Activated T-helper 17 cell treated with anti-CD3 and anti-CD28 coated beads, Interleukin-2, amount 50 U/mL, for 72 hours (primary cell): ENCODE data around the gene LCN6. TPM values are rescaled to one million over a fixed set of nuclear protein-coding genes. Genes with fewer than 3 reads are reported as not detected.
A peak's percentile ranks its signal among the peaks of the same experiment; 100 is the strongest.
"Not testable (repeated sequence)": the region's sequence is repeated elsewhere in the genome, so short reads cannot be mapped to it uniquely, and the experiment has no call there.

Experiments
- ATAC-seq: fragments of 150-1000 bp; cut with Tn5 transposase; replicated peaks from 2 replicates; pipeline ENCODE4 v1.10.0; 2021; ENCODE audit warnings: mild to moderate bottlenecking, moderate library complexity
- H3K27ac Mint-ChIP-seq: one replicate; pipeline ENCODE4 v1.8.0; 2022; ENCODE audit warnings: mixed read lengths
- H3K27me3 Mint-ChIP-seq: one replicate; pipeline ENCODE4 v1.8.0; 2022; ENCODE audit warnings: mixed read lengths
- H3K36me3 Mint-ChIP-seq: one replicate; pipeline ENCODE4 v1.8.0; 2022; ENCODE audit warnings: low read depth, mild to moderate bottlenecking, mixed read lengths
- H3K4me1 Mint-ChIP-seq: one replicate; pipeline ENCODE4 v1.8.0; 2022; ENCODE audit warnings: mixed read lengths
- H3K4me3 Mint-ChIP-seq: one replicate; pipeline ENCODE4 v1.8.0; 2022; ENCODE audit warnings: mild to moderate bottlenecking, mixed read lengths
- H3K9me3 Mint-ChIP-seq: one replicate; pipeline ENCODE4 v1.8.0; 2022; ENCODE audit warnings: mixed read lengths
- total RNA-seq, 2 donors: library from RNA; stranded (reverse); gene quantifications; one replicate each; pipeline ENCODE4 v1.2.3, GENCODE V29; 2022

Gene LCN6
- total RNA-seq, 2 donors from 2014 or later = not detected

- H3K36me3 Mint-ChIP-seq = no peaks in the 10 kb centered on the region
- ATAC-seq = peak; percentile 51
- H3K27me3 Mint-ChIP-seq = peaks cover 8% of the 10 kb centered on the region
- no peak overlapping the region for H3K27ac Mint-ChIP-seq
- no peaks in the 10 kb centered on the region for H3K9me3 Mint-ChIP-seq
- no peak overlapping the region for H3K4me3 Mint-ChIP-seq
- peaks cover 10% of the 10 kb centered on the region for H3K4me1 Mint-ChIP-seq
These were observed 21.4 kb upstream of the LCN6 start for GRCh38 chr9:136769710-136770191.

GRCh38 chr9:136766410-136767120 is 18.2 kb upstream of the LCN6 start:
- peak; percentile 72 for ATAC-seq
- not testable (repeated sequence) for H3K36me3 Mint-ChIP-seq, H3K9me3 Mint-ChIP-seq, H3K4me1 Mint-ChIP-seq, H3K27me3 Mint-ChIP-seq
- Mint-ChIP-seq H3K27ac (peak overlapping the region; percentile 81), H3K4me3 (peak overlapping the region; percentile 63)

GRCh38 chr9:136765745-136766409 is 17.6 kb upstream of the LCN6 start:
- H3K4me1 Mint-ChIP-seq, H3K36me3 Mint-ChIP-seq, H3K27me3 Mint-ChIP-seq, H3K9me3 Mint-ChIP-seq: not testable (repeated sequence)
- H3K4me3 Mint-ChIP-seq = peak overlapping the region; percentile 50
- peak overlapping the region; percentile 61 for H3K27ac Mint-ChIP-seq
- ATAC-seq = peak; percentile 68

GRCh38 chr9:136765041-136765440 is 16.7 kb upstream of the LCN6 start:
- Mint-ChIP-seq H3K4me1 (peaks cover 6% of the 10 kb centered on the region), H3K4me3 (no peak overlapping the region), H3K27me3 (peaks cover 9% of the 10 kb centered on the region), H3K9me3 (no peaks in the 10 kb centered on the region), H3K27ac (no peak overlapping the region), H3K36me3 (no peaks in the 10 kb centered on the region)
- no peak for ATAC-seq

- ATAC-seq = no peak
- Mint-ChIP-seq H3K27ac (no peak within 1 kb of the TSS), H3K4me1 (peaks cover 6% of the 10 kb centered on the region), H3K9me3 (no peaks in the 10 kb centered on the region), H3K27me3 (peaks cover 9% of the 10 kb centered on the region), H3K36me3 (no peaks in the 10 kb centered on the region), H3K4me3 (no peak within 1 kb of the TSS)
These were observed 16.1 kb upstream of the LCN6 start, which contains the start of gene LCN15 for GRCh38 chr9:136764301-136764891. Gene LCN15 (minus strand): TSS chr9:136764518. CDS start chr9:136764488, 30 bp downstream.

- H3K9me3 Mint-ChIP-seq = no peaks in the 10 kb centered on the region
- peaks cover 6% of the 10 kb centered on the region for H3K4me1 Mint-ChIP-seq
- ATAC-seq = no peak
- H3K27ac Mint-ChIP-seq = no peak overlapping the region
- H3K4me3 Mint-ChIP-seq = no peak overlapping the region
- H3K36me3 Mint-ChIP-seq = no peaks in the 10 kb centered on the region
- peaks cover 9% of the 10 kb centered on the region for H3K27me3 Mint-ChIP-seq
These were observed 15.3 kb upstream of the LCN6 start for GRCh38 chr9:136763649-136764035.

GRCh38 chr9:136762915-136763648 is 14.8 kb upstream of the LCN6 start:
- H3K4me3 Mint-ChIP-seq = no peak overlapping the region
- no peaks in the 10 kb centered on the region for H3K36me3 Mint-ChIP-seq
- H3K27me3 Mint-ChIP-seq = peaks cover 9% of the 10 kb centered on the region
- no peak for ATAC-seq
- no peak overlapping the region for H3K27ac Mint-ChIP-seq
- peaks cover 6% of the 10 kb centered on the region for H3K4me1 Mint-ChIP-seq
- no peaks in the 10 kb centered on the region for H3K9me3 Mint-ChIP-seq

- Mint-ChIP-seq H3K36me3 (no peaks in the 10 kb centered on the region), H3K27me3 (peaks cover 4% of the 10 kb centered on the region), H3K4me1 (peaks cover 6% of the 10 kb centered on the region), H3K27ac (no peak overlapping the region), H3K9me3 (no peaks in the 10 kb centered on the region), H3K4me3 (no peak overlapping the region)
- no peak for ATAC-seq
These were observed 13.9 kb upstream of the LCN6 start for GRCh38 chr9:136762221-136762691.

GRCh38 chr9:136761545-136761981 is 13.2 kb upstream of the LCN6 start:
- H3K36me3 Mint-ChIP-seq = no peaks in the 10 kb centered on the region
- no peak overlapping the region for H3K27ac Mint-ChIP-seq
- ATAC-seq = no peak
- H3K27me3 Mint-ChIP-seq = peaks cover 4% of the 10 kb centered on the region
- H3K4me1 Mint-ChIP-seq = peaks cover under 1% of the 10 kb centered on the region
- H3K4me3 Mint-ChIP-seq = no peak overlapping the region
- H3K9me3 Mint-ChIP-seq = no peaks in the 10 kb centered on the region

GRCh38 chr9:136760834-136761544 is 12.7 kb upstream of the LCN6 start:
- ATAC-seq = peak; percentile 34
- H3K27me3 Mint-ChIP-seq, H3K27ac Mint-ChIP-seq, H3K4me1 Mint-ChIP-seq, H3K9me3 Mint-ChIP-seq, H3K36me3 Mint-ChIP-seq, H3K4me3 Mint-ChIP-seq: not testable (repeated sequence)

- no peak for ATAC-seq
- no peak overlapping the region for H3K4me3 Mint-ChIP-seq
These were observed 12.1 kb upstream of the LCN6 start for GRCh38 chr9:136760424-136760823.

GRCh38 chr9:136759436-136760325 is 11.4 kb upstream of the LCN6 start:
- Mint-ChIP-seq H3K4me1 (no peaks in the 10 kb centered on the region), H3K4me3 (no peak overlapping the region), H3K27me3 (peaks cover 4% of the 10 kb centered on the region), H3K36me3 (no peaks in the 10 kb centered on the region), H3K9me3 (no peaks in the 10 kb centered on the region), H3K27ac (no peak overlapping the region)
- ATAC-seq = no peak

More at GRCh38 chr9:136760424-136760823, 12.1 kb upstream of the LCN6 start:
- no peaks in the 10 kb centered on the region for H3K36me3 Mint-ChIP-seq
- peaks cover 4% of the 10 kb centered on the region for H3K27me3 Mint-ChIP-seq
- H3K27ac Mint-ChIP-seq = no peak overlapping the region
- no peaks in the 10 kb centered on the region for H3K9me3 Mint-ChIP-seq
- H3K4me1 Mint-ChIP-seq = no peaks in the 10 kb centered on the region

- no peak for ATAC-seq
- no peaks in the 10 kb centered on the region for H3K4me1 Mint-ChIP-seq
- H3K36me3 Mint-ChIP-seq = no peaks in the 10 kb centered on the region
- H3K4me3 Mint-ChIP-seq = no peak overlapping the region
- H3K27me3 Mint-ChIP-seq = peaks cover 4% of the 10 kb centered on the region
- no peaks in the 10 kb centered on the region for H3K9me3 Mint-ChIP-seq
- H3K27ac Mint-ChIP-seq = no peak overlapping the region
These were observed 10.7 kb upstream of the LCN6 start for GRCh38 chr9:136759001-136759400.
